DMS153 treated with DMSO at 0.1 percent for 48 hours (cell line): Measurements from ENCODE around the gene TNFRSF21.
"Not testable (repeated sequence)": the region's sequence is repeated elsewhere in the genome, so short reads cannot be mapped to it uniquely, and the experiment has no call there.

Experiments
- DNase-seq: peaks from one replicate; lab custom pipeline; 2025; ENCODE audit not compliant: unreplicated experiment; lab: John Stamatoyannopoulos, UW

TNFRSF21 gene

GRCh38 chr6:47323321-47323720 is 13.6 kb upstream of the TNFRSF21 start:
- no peak for DNase-seq

- DNase-seq: no peak
These were observed 11.9 kb upstream of the TNFRSF21 start for GRCh38 chr6:47321577-47321976.

- DNase-seq: no peak
These were observed 10.2 kb upstream of the TNFRSF21 start for GRCh38 chr6:47319867-47320266.

GRCh38 chr6:47319382-47319781 is 9.7 kb upstream of the TNFRSF21 start:
- no peak for DNase-seq

GRCh38 chr6:47318236-47318989 is 8.7 kb upstream of the TNFRSF21 start:
- DNase-seq: no peak

- not testable (repeated sequence) for DNase-seq
These were observed 5.5 kb upstream of the TNFRSF21 start for GRCh38 chr6:47315181-47315580.

GRCh38 chr6:47310131-47310480 is 401 bp upstream of the TNFRSF21 start:
- no peak for DNase-seq

GRCh38 chr6:47308552-47309290 is 984 bp downstream of the TNFRSF21 start:
- no peak for DNase-seq

GRCh38 chr6:47308198-47308517 is 1.5 kb downstream of the TNFRSF21 start:
- DNase-seq: no peak

GRCh38 chr6:47307362-47308197 is 2.1 kb downstream of the TNFRSF21 start:
- DNase-seq: no peak

- DNase-seq: no peak
These were observed 2.8 kb downstream of the TNFRSF21 start for GRCh38 chr6:47306887-47307286.

GRCh38 chr6:47303861-47304260 is 5.8 kb downstream of the TNFRSF21 start:
- DNase-seq: no peak

- DNase-seq: no peak
These were observed 6.4 kb downstream of the TNFRSF21 start for GRCh38 chr6:47303342-47303741.

GRCh38 chr6:47302043-47302442 is 7.7 kb downstream of the TNFRSF21 start:
- DNase-seq: no peak

GRCh38 chr6:47301441-47301840 is 8.3 kb downstream of the TNFRSF21 start:
- no peak for DNase-seq

- no peak for DNase-seq
These were observed 9.3 kb downstream of the TNFRSF21 start for GRCh38 chr6:47300417-47300816.

- DNase-seq: no peak
These were observed 9.7 kb downstream of the TNFRSF21 start for GRCh38 chr6:47299965-47300364.

- DNase-seq: no peak
These were observed 11.2 kb downstream of the TNFRSF21 start for GRCh38 chr6:47298475-47298874.

- no peak for DNase-seq
These were observed 14.7 kb downstream of the TNFRSF21 start for GRCh38 chr6:47294990-47295389.

GRCh38 chr6:47292944-47293343 is 16.8 kb downstream of the TNFRSF21 start:
- DNase-seq: no peak

GRCh38 chr6:47292027-47292426 is 17.7 kb downstream of the TNFRSF21 start:
- no peak for DNase-seq
